ENCODE data around the gene NCK2.

NCK2 gene

DNA sequence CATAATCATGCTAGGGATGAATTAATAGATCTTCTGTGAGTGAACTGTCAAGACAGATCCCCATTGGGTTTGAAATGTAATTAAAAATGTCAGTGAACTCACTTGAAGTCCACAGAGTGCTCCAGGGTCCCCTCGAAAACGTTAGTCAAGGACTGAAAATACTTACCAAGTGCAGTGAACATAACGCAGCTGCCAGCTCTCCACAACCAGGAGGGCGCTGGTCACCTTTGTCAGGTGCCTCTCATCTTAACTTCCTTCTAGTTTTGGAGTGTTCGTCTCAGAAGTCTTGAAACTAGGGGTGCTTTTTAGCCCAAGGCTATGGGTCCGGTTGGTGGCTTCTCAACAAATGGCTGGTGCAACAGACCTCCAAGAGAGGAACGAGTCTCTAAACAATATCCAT is 70.7 kb downstream of the NCK2 start:
- TF ChIP-seq, protein P1, sequence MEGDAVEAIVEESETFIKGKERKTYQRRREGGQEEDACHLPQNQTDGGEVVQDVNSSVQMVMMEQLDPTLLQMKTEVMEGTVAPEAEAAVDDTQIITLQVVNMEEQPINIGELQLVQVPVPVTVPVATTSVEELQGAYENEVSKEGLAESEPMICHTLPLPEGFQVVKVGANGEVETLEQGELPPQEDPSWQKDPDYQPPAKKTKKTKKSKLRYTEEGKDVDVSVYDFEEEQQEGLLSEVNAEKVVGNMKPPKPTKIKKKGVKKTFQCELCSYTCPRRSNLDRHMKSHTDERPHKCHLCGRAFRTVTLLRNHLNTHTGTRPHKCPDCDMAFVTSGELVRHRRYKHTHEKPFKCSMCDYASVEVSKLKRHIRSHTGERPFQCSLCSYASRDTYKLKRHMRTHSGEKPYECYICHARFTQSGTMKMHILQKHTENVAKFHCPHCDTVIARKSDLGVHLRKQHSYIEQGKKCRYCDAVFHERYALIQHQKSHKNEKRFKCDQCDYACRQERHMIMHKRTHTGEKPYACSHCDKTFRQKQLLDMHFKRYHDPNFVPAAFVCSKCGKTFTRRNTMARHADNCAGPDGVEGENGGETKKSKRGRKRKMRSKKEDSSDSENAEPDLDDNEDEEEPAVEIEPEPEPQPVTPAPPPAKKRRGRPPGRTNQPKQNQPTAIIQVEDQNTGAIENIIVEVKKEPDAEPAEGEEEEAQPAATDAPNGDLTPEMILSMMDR (conservative IDR thresholded peaks at IDR 0.05; ENCODE audit: low read depth) = no peak
- POLR2A ChIA-PET (ENCODE audit: low non-redundant PET) = no interaction called here
- CTCF ChIA-PET = no interaction called here

DNA sequence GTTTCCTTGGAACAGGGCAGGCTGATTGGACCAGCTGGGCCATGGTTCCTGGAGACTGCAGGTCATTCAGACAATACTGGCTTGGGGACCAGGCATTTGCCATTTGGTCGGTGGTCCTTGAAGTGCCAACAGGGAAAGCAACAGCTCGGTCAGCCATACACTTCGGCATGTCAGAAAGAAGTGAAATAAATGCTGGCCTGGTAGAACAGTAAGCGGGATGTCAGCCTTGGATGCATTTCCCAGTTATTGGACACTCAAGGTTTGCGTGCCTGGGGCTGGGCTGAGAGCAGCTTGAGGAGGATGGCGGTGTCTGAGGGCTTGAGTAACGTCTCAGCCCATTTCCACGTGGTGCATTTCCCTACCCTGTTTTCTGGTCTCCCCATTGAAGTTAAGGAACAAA is 75.4 kb downstream of the NCK2 start:
- ChIA-PET CTCF (no interaction called here), POLR2A (ENCODE audit: low non-redundant PET) (no interaction called here)
- TF ChIP-seq, protein P1 (conservative IDR thresholded peaks at IDR 0.05; ENCODE audit: low read depth) = no peak
- no peak for DNase-seq (ENCODE audit: low spot score)
- H3K27ac ChIP-seq = peak overlapping the region; percentile 17; the same call in 1 of the 2 replicates

More for the DNA sequence above, 70.7 kb downstream of the NCK2 start:
- peak overlapping the region; percentile 14 for H3K27ac ChIP-seq
- DNase-seq (ENCODE audit: low spot score) = no peak

DNA sequence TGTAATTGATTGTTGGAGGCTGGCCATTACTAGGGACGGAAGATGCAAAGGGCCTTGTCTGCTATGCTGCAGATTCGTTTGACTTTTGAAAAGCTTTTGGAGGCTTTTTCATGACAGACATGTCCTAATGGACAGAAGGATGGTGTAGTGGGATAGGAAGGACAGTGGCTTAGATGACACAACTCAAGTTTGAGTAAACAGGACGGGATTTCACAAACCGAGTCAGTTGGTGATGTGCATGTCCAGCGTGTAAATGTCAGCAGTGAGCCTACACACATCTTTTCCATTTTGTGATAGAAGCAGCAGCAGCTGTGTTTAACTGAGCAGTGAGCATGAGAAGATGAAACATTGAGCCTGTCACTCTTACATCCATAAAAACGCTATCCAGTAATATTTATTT is 76.0 kb downstream of the NCK2 start:
- ChIA-PET POLR2A (ENCODE audit: low non-redundant PET) (no interaction called here), CTCF (no interaction called here)
- H3K27ac ChIP-seq = no peak overlapping the region
- no peak for DNase-seq (ENCODE audit: low spot score)
- TF ChIP-seq, protein P1 (conservative IDR thresholded peaks at IDR 0.05; ENCODE audit: low read depth) = no peak

DNA sequence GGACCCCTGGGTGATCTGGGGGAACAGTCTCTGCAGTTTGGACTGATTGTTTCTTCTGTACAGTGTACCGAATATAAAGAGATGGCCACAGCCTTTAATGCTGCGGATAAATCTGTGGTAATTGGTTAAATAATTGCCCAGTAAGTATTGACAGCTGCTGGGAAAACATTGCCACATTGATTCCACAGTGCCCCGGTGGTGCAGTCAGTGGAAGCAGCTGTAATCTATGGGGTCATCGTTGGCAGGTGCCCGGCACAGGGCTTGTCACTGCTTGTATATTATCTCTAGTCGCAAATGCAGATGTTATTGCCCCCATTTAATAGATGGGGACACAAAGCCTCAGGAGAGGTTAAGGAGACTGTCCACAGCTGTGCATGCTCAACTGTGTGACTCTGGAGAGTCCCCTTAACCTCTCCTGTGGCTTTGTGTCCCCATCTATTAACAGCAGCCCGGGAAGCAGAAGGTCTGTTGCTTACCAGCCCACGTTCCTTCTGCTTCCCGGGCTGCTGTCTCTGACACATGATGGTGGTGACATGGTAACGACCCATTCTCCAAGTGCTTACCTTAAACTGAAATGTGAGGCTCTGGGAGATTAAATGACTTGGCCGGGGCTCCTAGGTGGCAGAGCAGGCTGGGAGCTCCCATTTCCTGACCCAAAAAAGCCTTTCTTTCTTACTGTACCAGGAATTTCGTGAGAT is 76.9 kb downstream of the NCK2 start:
- ChIA-PET POLR2A (ENCODE audit: low non-redundant PET) (no interaction called here), CTCF (no interaction called here)
- H3K27ac ChIP-seq = peak overlapping the region; percentile 44
- no peak for DNase-seq (ENCODE audit: low spot score)
- TF ChIP-seq, protein P1 (conservative IDR thresholded peaks at IDR 0.05; ENCODE audit: low read depth) = no peak

DNA sequence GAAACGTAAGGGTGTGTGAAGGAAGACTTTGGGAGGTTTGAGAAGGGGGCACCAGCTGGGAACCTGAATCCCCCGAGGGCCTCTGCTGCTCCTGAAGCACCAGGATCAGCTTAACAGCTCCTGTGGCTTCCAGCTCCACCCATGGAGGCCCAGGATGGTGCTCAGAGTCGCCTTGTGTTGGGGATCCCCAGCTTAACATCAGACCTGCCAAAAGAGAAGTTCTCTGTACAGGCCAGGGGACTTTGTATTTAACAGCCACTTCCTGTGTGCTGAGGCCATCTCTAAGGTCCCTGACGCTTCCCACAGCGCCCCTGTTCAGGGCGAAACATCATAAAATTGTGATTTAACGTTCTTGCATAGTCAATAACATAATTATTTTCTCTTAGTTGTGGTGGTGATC is 77.5 kb downstream of the NCK2 start:
- ChIA-PET CTCF (no interaction called here), POLR2A (ENCODE audit: low non-redundant PET) (no interaction called here)
- no peak for DNase-seq (ENCODE audit: low spot score)
- TF ChIP-seq, protein P1 (conservative IDR thresholded peaks at IDR 0.05; ENCODE audit: low read depth) = no peak
- H3K27ac ChIP-seq = peak overlapping the region; percentile 44

DNA sequence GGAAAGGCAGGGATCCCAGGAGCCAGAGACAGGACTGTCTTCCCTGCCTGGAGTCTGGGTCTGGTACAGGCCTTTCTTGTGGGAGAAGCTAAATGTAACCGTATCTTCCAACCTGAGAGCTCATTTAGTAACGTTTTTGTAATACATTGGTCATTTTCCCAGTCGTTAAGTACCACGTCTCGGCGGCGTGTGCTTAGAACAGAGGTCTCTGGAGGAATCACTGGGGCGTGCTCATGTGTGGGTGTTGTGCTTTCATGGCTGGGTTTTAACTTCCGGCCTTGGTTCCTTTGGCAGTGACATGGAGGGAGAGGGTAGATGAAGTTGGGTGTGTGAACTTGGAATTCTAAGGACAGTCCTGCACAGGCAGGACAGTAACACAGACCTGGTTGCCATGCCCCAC is 79.7 kb downstream of the NCK2 start:
- TF ChIP-seq, protein P1 (conservative IDR thresholded peaks at IDR 0.05; ENCODE audit: low read depth) = no peak

More for the DNA sequence above, 79.7 kb downstream of the NCK2 start:
- H3K27ac ChIP-seq = peak overlapping the region; percentile 19; the same call in 1 of the 2 replicates
- no peak for DNase-seq (ENCODE audit: low spot score)
- CTCF ChIA-PET = no interaction called here
- POLR2A ChIA-PET (ENCODE audit: low non-redundant PET) = no interaction called here
